K562 (cell line): ENCODE measurements around the gene PLS1. TPM values are rescaled to one million over a fixed set of nuclear protein-coding genes. Genes with fewer than 3 reads are reported as not detected.

Experiments used
- ATAC-seq: fragments of 200-7000 bp; cut with Tn5 transposase; 3 replicates; pipeline ENCODE4 v1.9.1; 2020; ENCODE audit warnings: moderate library complexity
- BruUV-seq: library from RNA; stranded (reverse); fragments of 400-500 nt; replicated peaks from 2 replicates; lab custom pipeline; 2021; lab: Mats Ljungman, UMichigan
- CTCF ChIA-PET: fragments of 300-600 bp; formaldehyde crosslinking; extraction: SDS; loops from one replicate; lab custom pipeline; 2021; ENCODE audit warnings: low intra/inter-chr PET ratio; lab: Yijun Ruan, JAX
- POLR2A ChIA-PET: fragments of 300-600, 350-650 bp; sonication (Branson Sonifier 250); formaldehyde crosslinking; extraction: SDS; loops from one replicate; lab custom pipeline; 2021; ENCODE audit warnings: antibody characterized with exemption, inconsistent platforms; lab: Yijun Ruan, JAX
- DNase-seq, 4 experiments: peaks; one replicate each; pipeline versions ENCODE4 v3.0.0 to v3.0.0-alpha.2; 2011 to 2018; ENCODE audit warnings: low spot score in 3 of 4, mixed read lengths in 3 of 4; ENCODE audit errors: extremely low read depth in 1 of 4
- FAIRE-seq: peaks from 2 replicates; lab custom pipeline; 2011; peaks lifted over from hg19 to GRCh38; lab: Jason Lieb, UNC
- H2AFZ ChIP-seq: 2 replicates; pipeline ENCODE4 v1.6.0; 2011; ENCODE audit warnings: low read depth, low read length, control low read depth, inconsistent platforms
- H3K27ac ChIP-seq: fragments of 200-600 bp; 3 replicates; pipeline ENCODE4 v1.8.0; 2011; ENCODE audit warnings: low read depth, mild to moderate bottlenecking, control low read depth, inconsistent platforms, low read length, moderate library complexity, mixed read lengths; ENCODE audit errors: extremely low read depth
- H3K27me3 ChIP-seq, 2 experiments: fragments of 300-600 bp in 1 of 2; 2 replicates in 1 of 2; 3 replicates in 1 of 2; pipeline versions ENCODE4 v1.6.0 to v1.8.0; 2011; ENCODE audit warnings: inconsistent platforms in 2 of 2, low read length in 2 of 2, mild to moderate bottlenecking in 1 of 2, mixed read lengths in 1 of 2, moderate library complexity in 1 of 2; ENCODE audit not compliant: control insufficient read depth in 2 of 2, insufficient read depth in 2 of 2
- H3K36me3 ChIP-seq: fragments of 300-600 bp; 3 replicates; pipeline ENCODE4 v1.8.0; 2011; ENCODE audit warnings: mild to moderate bottlenecking, low read length, inconsistent platforms; ENCODE audit not compliant: control insufficient read depth, insufficient read depth
- H3K4me1 ChIP-seq, 2 experiments: fragments of 200-600 bp in 1 of 2; replicated peaks in 1 of 2; 2 replicates in 1 of 2; 3 replicates in 1 of 2; pipeline versions ENCODE4 v1.5.1 to v1.8.0; 2011; ENCODE audit warnings: inconsistent platforms in 2 of 2, low read length in 2 of 2, mild to moderate bottlenecking in 1 of 2, mixed read lengths in 1 of 2, moderate library complexity in 1 of 2; ENCODE audit not compliant: control insufficient read depth in 2 of 2, insufficient read depth in 2 of 2
- H3K4me2 ChIP-seq: 2 replicates; pipeline ENCODE4 v1.6.1; 2011; ENCODE audit warnings: low read length, control low read depth, inconsistent platforms, mixed read lengths; ENCODE audit not compliant: insufficient read depth
- H3K4me3 ChIP-seq: fragments of 200-600 bp; sonication (generic), shearing (Covaris generic); 2 replicates; pipeline ENCODE4 v1.5.1; 2016; ENCODE audit warnings: control low read depth, inconsistent platforms
- H3K79me2 ChIP-seq: fragments of 200-600 bp; 3 replicates; pipeline ENCODE4 v1.8.0; 2011; ENCODE audit warnings: low read length, inconsistent platforms; ENCODE audit not compliant: control insufficient read depth, insufficient read depth
- H3K9ac ChIP-seq, 2 experiments: 2 replicates each; pipeline versions ENCODE4 v1.6.0 to v1.6.1; 2011; ENCODE audit warnings: low read depth in 2 of 2, low read length in 2 of 2, control low read depth in 1 of 2, inconsistent platforms in 1 of 2, mild to moderate bottlenecking in 1 of 2, mixed read lengths in 1 of 2; ENCODE audit not compliant: insufficient read depth in 1 of 2
- H3K9me1 ChIP-seq: one replicate; pipeline ENCODE4 v1.6.0; 2011; ENCODE audit warnings: inconsistent platforms, mild to moderate bottlenecking, low read length, moderate library complexity; ENCODE audit not compliant: control insufficient read depth, insufficient read depth
- H3K9me3 ChIP-seq: replicated peaks from 2 replicates; pipeline ENCODE4 v1.5.1; 2011; ENCODE audit warnings: low read depth, low read length, inconsistent platforms; ENCODE audit not compliant: control insufficient read depth, insufficient read depth
- H4K20me1 ChIP-seq: replicated peaks from 2 replicates; pipeline ENCODE4 v1.6.1; 2011; ENCODE audit warnings: low read length, inconsistent platforms, mixed read lengths; ENCODE audit not compliant: control insufficient read depth, insufficient read depth
- JUN ChIP-seq, 2 experiments: sonication (generic) in 1 of 2; formaldehyde crosslinking in 1 of 2; IDR thresholded peaks; 2 replicates each; pipeline versions ENCODE4 v1.6.1 to v1.8.0; 2012 to 2022; ENCODE audit warnings: borderline replicate concordance in 2 of 2, mild to moderate bottlenecking in 2 of 2, improper control_type of control experiment in 1 of 2, low read depth in 1 of 2, low read length in 1 of 2, missing genetic modification reagents in 1 of 2
- SMARCC2 ChIP-seq: fragments of 450-650 bp; IDR thresholded peaks from 2 replicates; pipeline ENCODE4 v1.6.1; 2017; ENCODE audit warnings: antibody characterized with exemption, moderate library complexity, mild to moderate bottlenecking, low read depth
- WGBS: fragments of 100-300 bp; shearing (Covaris generic); methylation state at CpG from one replicate; pipeline ENCODE4 v1.1.6; 2016; ENCODE audit warnings: low coverage, mixed read lengths; ENCODE audit not compliant: insufficient coverage; ENCODE audit errors: missing lambda C conversion rate; 5-methylcytosine and 5-hydroxymethylcytosine counted together
- in situ Hi-C: fragments of 300-500 bp; cut with MboI; formaldehyde crosslinking; loops from 4 replicates; pipeline ENCODE4 v1.15.0; 2018; ENCODE audit warnings: inconsistent platforms, mixed read lengths
- intact Hi-C: fragments of 100-400 bp; cut with micrococcal nuclease; formaldehyde crosslinking; loops from 2 replicates; pipeline ENCODE4 v1.14.2; 2022
- polyA plus RNA-seq, 8 experiments: library from polyadenylated mRNA; depleted of rRNA in 4 of 8; stranded (reverse) in 5 of 8; unstranded in 3 of 8; fragments of >200 nt; fragmentation: Nextera tagmentation in 2 of 8; fragmentation: Illumina TruSeq in 1 of 8; extraction: Ambion mirVana in 2 of 8; extraction: Trizol in 1 of 8; gene quantifications; 2 replicates each; pipeline versions ENCODE4 v1.2.1 to v1.2.3, GENCODE V29; 2011 to 2014; ENCODE audit warnings: inconsistent platforms in 1 of 8, missing spikeins in 1 of 8
- total RNA-seq, 7 experiments: library from RNA; depleted of rRNA in 6 of 7; stranded (reverse); fragments of >200 nt in 6 of 7; fragmentation: Illumina TruSeq in 2 of 7; extraction: Trizol in 2 of 7; gene quantifications; 2 replicates each; pipeline versions ENCODE4 v1.2.1 to v1.2.3, GENCODE V29; 2011 to 2021; ENCODE audit warnings: low replicate concordance in 1 of 7
- TF ChIP-seq, protein P1 (sequence below): fragments of 250-450 bp; sonication (Bioruptor Pico); IDR thresholded peaks from 2 replicates; pipeline ENCODE4 v1.4.0; 2020; ENCODE audit warnings: mild to moderate bottlenecking

Gene PLS1
- total and polyA plus RNA-seq, 9 of the 15 experiments (the other 6 are each of a cell fraction or from before 2014, with no cell fraction given) = 6.1 to 21.3 (median 13.0) TPM

DNA sequence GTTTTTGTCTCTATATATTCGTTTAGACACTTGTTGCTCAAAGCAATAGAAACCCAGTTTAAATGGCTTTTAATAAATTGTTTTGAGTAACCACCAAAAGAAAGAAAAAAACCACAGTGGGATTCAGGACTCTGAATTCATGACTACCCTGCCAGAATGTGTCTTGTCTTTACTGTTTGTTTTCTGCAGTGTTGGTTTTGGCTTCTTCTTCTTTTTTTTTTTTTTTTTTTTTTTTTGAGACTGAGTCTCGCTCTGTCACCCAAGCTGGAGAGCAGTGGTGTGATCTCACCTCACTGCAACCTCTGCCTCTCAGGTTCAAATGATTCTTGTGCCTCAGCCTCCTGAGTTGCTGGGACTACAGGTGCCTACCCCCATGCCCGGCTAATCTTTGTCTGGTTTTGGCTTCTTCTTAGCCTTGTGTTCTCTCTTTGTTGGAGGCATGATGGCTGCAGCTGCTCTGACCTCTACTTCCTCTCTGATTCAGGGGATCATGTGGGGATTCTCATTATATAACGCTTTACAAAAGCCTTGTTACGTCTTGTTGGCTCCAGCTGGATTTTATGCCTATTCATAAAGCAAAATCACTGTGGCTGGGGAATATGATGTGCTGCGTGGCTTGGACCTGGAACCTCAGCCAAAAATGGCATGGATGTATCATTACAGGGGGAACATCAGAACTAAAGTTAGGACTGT lies 54.0 kb downstream of the PLS1 start:
- no peak overlapping the region for H3K27ac ChIP-seq
- no peaks in the 10 kb centered on the region for H3K9me1 ChIP-seq
- no peak for ATAC-seq
- FAIRE-seq = no peak
- CTCF ChIA-PET = interaction anchor here (0.7 kb wide), 1 partner anchor 902 kb away, joined by 4 read pairs; no protein-coding TSS in a partner anchor
- H3K79me2 ChIP-seq = peaks cover 5% of the 10 kb centered on the region; the same call in 2 of the 3 replicates
- no TSS peak for BruUV-seq
- TF ChIP-seq SMARCC2 (no peak), JUN (IDR thresholded peaks at IDR 0.05; ENCODE audit: borderline replicate concordance, low read depth, low read length) (no peak), JUN (CRISPR knock-in tag; IDR thresholded peaks at IDR 0.05; ENCODE audit: borderline replicate concordance) (no peak)
- TF ChIP-seq, protein P1, sequence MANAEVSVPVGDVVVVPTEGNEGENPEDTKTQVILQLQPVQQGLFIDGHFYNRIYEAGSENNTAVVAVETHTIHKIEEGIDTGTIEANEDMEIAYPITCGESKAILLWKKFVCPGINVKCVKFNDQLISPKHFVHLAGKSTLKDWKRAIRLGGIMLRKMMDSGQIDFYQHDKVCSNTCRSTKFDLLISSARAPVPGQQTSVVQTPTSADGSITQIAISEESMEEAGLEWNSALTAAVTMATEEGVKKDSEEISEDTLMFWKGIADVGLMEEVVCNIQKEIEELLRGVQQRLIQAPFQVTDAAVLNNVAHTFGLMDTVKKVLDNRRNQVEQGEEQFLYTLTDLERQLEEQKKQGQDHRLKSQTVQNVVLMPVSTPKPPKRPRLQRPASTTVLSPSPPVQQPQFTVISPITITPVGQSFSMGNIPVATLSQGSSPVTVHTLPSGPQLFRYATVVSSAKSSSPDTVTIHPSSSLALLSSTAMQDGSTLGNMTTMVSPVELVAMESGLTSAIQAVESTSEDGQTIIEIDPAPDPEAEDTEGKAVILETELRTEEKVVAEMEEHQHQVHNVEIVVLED (CRISPR knock-in tag) = no peak
- TF ChIP-seq, all 486 proteins: peak for 0
- intact Hi-C loops (no loop called here), in situ Hi-C loops (no loop called here)
- Histone ChIP-seq H3K4me1 (peaks cover 4 to 16% of the 10 kb centered on the region in 2 experiments; a peak in 3 of 5 replicates), H3K9me3 (no peaks in the 10 kb centered on the region), H3K36me3 (no peaks in the 10 kb centered on the region; the same call in 2 of the 3 replicates), H3K4me3 (no peak overlapping the region), H3K9ac (no peak overlapping the region), H2AFZ (no peak overlapping the region), H4K20me1 (no peaks in the 10 kb centered on the region), H3K27me3 (no peaks in the 10 kb centered on the region), H3K4me2 (no peak overlapping the region)
- WGBS = 47% methylated on average over 5 of the region's 6 CpGs
- POLR2A ChIA-PET = interaction anchor here (1.2 to 1.7 kb wide), 2 partner anchors 14 to 112 kb away, joined by 3 read pairs; no protein-coding TSS in a partner anchor
- DNase-seq = no peak
